ENCODE measurements around the gene TUBA4A.
"Not testable (repeated sequence)": the region's sequence is repeated elsewhere in the genome, so short reads cannot be mapped to it uniquely, and the experiment has no call there.

Gene TUBA4A

GRCh38 chr2:219266886-219267285 lies 13.2 kb upstream of the TUBA4A start:
- DNase-seq = no peak

- DNase-seq = no peak
Measured at GRCh38 chr2:219266232-219266631, 12.5 kb upstream of the TUBA4A start.

- DNase-seq = no peak
Measured at GRCh38 chr2:219261024-219261855, 7.5 kb upstream of the TUBA4A start.

- DNase-seq = not testable (repeated sequence)
Measured at GRCh38 chr2:219258942-219259341, 5.2 kb upstream of the TUBA4A start.

GRCh38 chr2:219254590-219255201 lies 978 bp upstream of the TUBA4A start:
- DNase-seq = peak; percentile 83

- peak; percentile 75 for DNase-seq
Measured at GRCh38 chr2:219252900-219253752, 592 bp downstream of the TUBA4A start, which contains the start of gene TUBA4B. TSS of gene TUBA4B (plus strand) at chr2:219253243. CDS start at chr2:219253408, 165 bp downstream.

- DNase-seq = peak; percentile 77
Measured at GRCh38 chr2:219252570-219252899, 1.2 kb downstream of the TUBA4A start.

GRCh38 chr2:219252084-219252483 lies 1.6 kb downstream of the TUBA4A start:
- peak; percentile 70 for DNase-seq

- no peak for DNase-seq
Measured at GRCh38 chr2:219251656-219252055, 2.1 kb downstream of the TUBA4A start.

- DNase-seq = no peak
Measured at GRCh38 chr2:219250049-219250781, 3.5 kb downstream of the TUBA4A start.

- DNase-seq = no peak
Measured at GRCh38 chr2:219249203-219249980, 4.3 kb downstream of the TUBA4A start.

- no peak for DNase-seq
Measured at GRCh38 chr2:219248845-219249202, 4.9 kb downstream of the TUBA4A start.

GRCh38 chr2:219247678-219248642 lies 5.8 kb downstream of the TUBA4A start:
- peak; percentile 79 for DNase-seq

GRCh38 chr2:219246559-219246958 lies 7.2 kb downstream of the TUBA4A start:
- no peak for DNase-seq

GRCh38 chr2:219245899-219246230 lies 7.9 kb downstream of the TUBA4A start:
- DNase-seq = no peak

- peak; percentile 97 for DNase-seq
Measured at GRCh38 chr2:219245148-219245898, 8.4 kb downstream of the TUBA4A start, which contains the start of the genes GLB1L and STK16. TSS of gene GLB1L (minus strand) at chr2:219245444. CDS start at chr2:219243573, 1,871 bp downstream. TSS of gene STK16 (plus strand) at chr2:219245479. CDS start at chr2:219246000, 521 bp downstream.

GRCh38 chr2:219244789-219245147 lies 8.9 kb downstream of the TUBA4A start:
- DNase-seq = no peak

GRCh38 chr2:219243291-219243761 lies 10.4 kb downstream of the TUBA4A start:
- DNase-seq = no peak

GRCh38 chr2:219234331-219234730 lies 19.4 kb downstream of the TUBA4A start:
- DNase-seq = no peak

- DNase-seq = peak; percentile 79
Measured at GRCh38 chr2:219230059-219230540, 23.6 kb downstream of the TUBA4A start.

Data from activated CD8-positive, alpha-beta memory T cell treated with anti-CD3 and anti-CD28 coated beads for 24 hours (primary cell).